ENCODE results near the gene GRHL3.

GRHL3 gene

GRCh38 chr1:24298606-24299005, 20.6 kb upstream of the GRHL3 start:
- DNase-seq (ENCODE audit: low read depth in 2 of 2): no peak
- no peak overlapping the region for H3K4me3 ChIP-seq (replicated peaks in 1 of 2; ENCODE audit: low read depth in 2 of 2, low read length in 2 of 2)
- no peak for TF ChIP-seq CTCF (IDR thresholded peaks at IDR 0.05; ENCODE audit: low read depth, low read length)

DNA sequence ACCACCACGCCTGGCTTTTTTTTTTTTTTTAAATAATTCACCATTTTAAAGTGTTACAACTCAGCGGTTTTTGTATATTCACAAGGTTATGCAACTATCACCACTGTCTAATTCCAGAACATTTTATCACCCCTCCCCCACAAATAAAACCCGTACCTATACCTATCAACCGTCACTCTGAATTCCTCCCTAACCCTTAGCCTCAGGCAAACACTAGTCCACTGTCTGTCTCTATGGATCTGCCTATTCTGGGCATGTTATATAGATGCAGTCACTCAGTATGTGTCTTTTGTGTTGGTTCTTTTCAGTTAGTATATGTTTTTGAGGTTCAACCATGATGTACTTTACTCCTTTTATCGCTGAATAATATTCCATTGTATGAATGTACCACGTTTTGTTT, 19.3 kb upstream of the GRHL3 start:
- no peak overlapping the region for H3K4me3 ChIP-seq (replicated peaks in 1 of 2; ENCODE audit: low read depth in 2 of 2, low read length in 2 of 2)
- no peak for DNase-seq (ENCODE audit: low read depth in 2 of 2)
- no peak for TF ChIP-seq CTCF (IDR thresholded peaks at IDR 0.05; ENCODE audit: low read depth, low read length)

- no peak overlapping the region for H3K4me3 ChIP-seq (replicated peaks in 1 of 2; ENCODE audit: low read depth in 2 of 2, low read length in 2 of 2)
- TF ChIP-seq CTCF (IDR thresholded peaks at IDR 0.05; ENCODE audit: low read depth, low read length): no peak
- DNase-seq (ENCODE audit: low read depth in 2 of 2): peak in 1 of 2 donors; percentile 18
Measured at GRCh38 chr1:24300971-24301784, 18.0 kb upstream of the GRHL3 start.

GRCh38 chr1:24301785-24302175, 17.4 kb upstream of the GRHL3 start:
- H3K4me3 ChIP-seq (replicated peaks in 1 of 2; ENCODE audit: low read depth in 2 of 2, low read length in 2 of 2): no peak overlapping the region
- TF ChIP-seq CTCF (IDR thresholded peaks at IDR 0.05; ENCODE audit: low read depth, low read length): no peak
- DNase-seq (ENCODE audit: low read depth in 2 of 2): peak; percentile 40 to 46

DNA sequence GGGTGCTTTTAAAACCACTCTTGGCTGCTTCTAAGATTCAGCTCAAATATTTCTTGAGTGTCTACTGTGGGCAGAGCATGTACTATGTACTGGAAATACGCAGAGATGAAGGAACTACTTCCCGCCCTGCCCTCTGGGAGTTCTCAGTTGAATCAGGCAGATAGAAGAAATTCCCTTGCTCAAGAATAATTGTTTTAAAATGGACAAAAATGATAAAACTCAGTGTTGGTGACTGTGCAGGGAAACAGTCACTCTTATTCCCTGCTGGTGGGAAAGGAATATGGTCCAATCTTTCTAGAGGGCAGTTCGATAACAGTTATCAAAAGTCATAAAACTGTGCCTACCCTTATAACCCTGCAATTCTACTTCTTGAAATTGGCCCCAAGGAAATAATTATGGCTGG, 16.9 kb upstream of the GRHL3 start:
- DNase-seq (ENCODE audit: low read depth in 2 of 2): peak; percentile 39 to 44

DNA sequence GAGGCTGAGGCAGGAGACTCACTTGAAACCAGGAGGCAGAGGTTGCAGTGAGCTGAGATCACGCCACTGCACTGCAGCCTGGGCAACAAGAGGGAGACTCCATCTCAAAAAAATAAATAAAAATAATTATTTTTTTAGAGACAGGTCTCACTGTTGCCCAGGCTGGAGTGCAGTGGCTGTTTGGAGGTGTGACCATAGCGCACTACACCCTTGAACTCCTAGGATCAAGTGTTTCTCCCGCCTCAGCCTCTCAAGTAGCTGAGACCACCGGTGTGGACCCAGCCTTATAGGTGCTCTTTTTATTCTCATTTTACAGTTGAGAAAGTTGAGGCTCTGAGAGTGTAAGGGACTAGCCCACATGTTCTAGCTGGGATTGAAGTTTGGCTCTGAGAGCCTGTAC, 15.6 kb upstream of the GRHL3 start:
- H3K4me3 ChIP-seq (replicated peaks in 1 of 2; ENCODE audit: low read depth in 2 of 2, low read length in 2 of 2): no peak overlapping the region
- DNase-seq (ENCODE audit: low read depth in 2 of 2): no peak
- no peak for TF ChIP-seq CTCF (IDR thresholded peaks at IDR 0.05; ENCODE audit: low read depth, low read length)

More for the DNA sequence above, 16.9 kb upstream of the GRHL3 start:
- H3K4me3 ChIP-seq (replicated peaks in 1 of 2; ENCODE audit: low read depth in 2 of 2, low read length in 2 of 2): no peak overlapping the region
- no peak for TF ChIP-seq CTCF (IDR thresholded peaks at IDR 0.05; ENCODE audit: low read depth, low read length)

DNA sequence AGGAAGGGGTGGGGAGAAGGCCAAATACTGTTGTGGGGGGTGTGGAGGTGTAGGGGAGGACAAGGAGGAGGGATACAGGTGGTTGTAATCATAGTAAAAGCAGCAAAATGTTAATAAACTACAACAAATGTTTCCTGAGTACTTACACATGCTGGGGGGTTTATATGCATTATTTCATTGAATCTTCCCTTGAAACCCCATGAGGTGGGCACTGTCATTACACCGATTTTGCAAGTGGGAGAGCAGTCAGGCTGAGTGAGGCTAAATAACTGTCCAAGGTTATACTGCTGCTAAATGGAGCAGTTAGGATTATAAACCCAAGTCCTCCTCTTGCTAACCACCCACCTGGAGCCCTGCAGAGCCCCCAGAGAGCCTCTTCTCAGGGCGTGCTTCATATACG, 14.4 kb upstream of the GRHL3 start:
- no peak for TF ChIP-seq CTCF (IDR thresholded peaks at IDR 0.05; ENCODE audit: low read depth, low read length)
- H3K4me3 ChIP-seq (replicated peaks in 1 of 2; ENCODE audit: low read depth in 2 of 2, low read length in 2 of 2): no peak overlapping the region
- no peak for DNase-seq (ENCODE audit: low read depth in 2 of 2)

Data from cardiac fibroblast (primary cell).